Measurements from ENCODE around the gene EVI2B. TPM values are rescaled to one million over a fixed set of nuclear protein-coding genes. Genes with fewer than 3 reads are reported as not detected.

EVI2B gene
- total RNA-seq, 2 donors from 2014 or later, result 5.6 to 11.3 TPM

DNA sequence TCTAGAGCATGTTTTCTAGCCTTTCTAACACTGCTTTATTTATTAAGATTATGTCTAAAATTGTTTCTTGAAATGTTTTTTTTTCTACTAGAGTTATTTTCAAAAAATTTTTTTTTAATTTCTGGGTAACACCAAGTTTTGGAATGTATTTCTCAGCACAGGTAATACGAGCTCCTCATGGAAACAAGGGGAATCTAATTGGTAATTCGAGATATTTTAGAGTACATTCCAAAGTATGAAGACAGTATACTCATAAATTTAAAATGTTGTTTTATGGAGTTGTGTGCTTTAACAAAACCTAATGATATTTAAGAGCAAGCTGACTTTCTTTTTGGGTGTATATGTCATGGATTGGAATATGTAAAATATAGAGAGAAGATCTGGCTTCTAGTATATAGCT lies 59.2 kb downstream of the EVI2B start:
- no peaks in the 10 kb centered on the region for H3K9me3 ChIP-seq
- H3K36me3 ChIP-seq, result peaks cover 4% of the 10 kb centered on the region
- H3K4me1 ChIP-seq, result peaks cover 0 to 15% of the 10 kb centered on the region in 2 donors
- H3K4me3 ChIP-seq, result no peak overlapping the region
- DNase-seq (ENCODE audit: low spot score), result no peak
- H3K27ac ChIP-seq, result no peak overlapping the region
- H3K27me3 ChIP-seq, result no peaks in the 10 kb centered on the region
- TF ChIP-seq, protein P1, sequence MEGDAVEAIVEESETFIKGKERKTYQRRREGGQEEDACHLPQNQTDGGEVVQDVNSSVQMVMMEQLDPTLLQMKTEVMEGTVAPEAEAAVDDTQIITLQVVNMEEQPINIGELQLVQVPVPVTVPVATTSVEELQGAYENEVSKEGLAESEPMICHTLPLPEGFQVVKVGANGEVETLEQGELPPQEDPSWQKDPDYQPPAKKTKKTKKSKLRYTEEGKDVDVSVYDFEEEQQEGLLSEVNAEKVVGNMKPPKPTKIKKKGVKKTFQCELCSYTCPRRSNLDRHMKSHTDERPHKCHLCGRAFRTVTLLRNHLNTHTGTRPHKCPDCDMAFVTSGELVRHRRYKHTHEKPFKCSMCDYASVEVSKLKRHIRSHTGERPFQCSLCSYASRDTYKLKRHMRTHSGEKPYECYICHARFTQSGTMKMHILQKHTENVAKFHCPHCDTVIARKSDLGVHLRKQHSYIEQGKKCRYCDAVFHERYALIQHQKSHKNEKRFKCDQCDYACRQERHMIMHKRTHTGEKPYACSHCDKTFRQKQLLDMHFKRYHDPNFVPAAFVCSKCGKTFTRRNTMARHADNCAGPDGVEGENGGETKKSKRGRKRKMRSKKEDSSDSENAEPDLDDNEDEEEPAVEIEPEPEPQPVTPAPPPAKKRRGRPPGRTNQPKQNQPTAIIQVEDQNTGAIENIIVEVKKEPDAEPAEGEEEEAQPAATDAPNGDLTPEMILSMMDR (IDR thresholded peaks at IDR 0.05), result no peak

Other genes with a start within 250 kb of the EVI2B start
- 10 to 100 TPM; 47.5 to 51.4 TPM for gene NF1, start 219.1 kb downstream of the EVI2B start, total RNA-seq
- under 1 TPM; 0.47 to 0.74 TPM for gene OMG, start 16.8 kb downstream of the EVI2B start, total RNA-seq
- 1 to 10 TPM; 2.1 to 9.0 TPM for gene EVI2A, start 7.6 kb upstream of the EVI2B start, total RNA-seq
- gene RAB11FIP4, start 77.6 kb upstream of the EVI2B start, total RNA-seq, result 1 to 10 TPM; 4.4 to 7.2 TPM

All from right atrium auricular region (tissue), 2 donors.